HG03159 (cell line): ENCODE results near the gene BECN2.
"Not testable (repeated sequence)": the region's sequence is repeated elsewhere in the genome, so short reads cannot be mapped to it uniquely, and the experiment has no call there.

Experiments used
- ATAC-seq: cut with Tn5 transposase; IDR thresholded peaks from one replicate; pipeline ENCODE4 v1.9.1; 2021; ENCODE audit warnings: mild to moderate bottlenecking, moderate library complexity; ENCODE audit not compliant: unreplicated experiment

BECN2 gene

GRCh38 chr1:241976229-241976628 lies 18.7 kb downstream of the BECN2 start:
- ATAC-seq, result no peak

GRCh38 chr1:241979071-241979470 lies 21.5 kb downstream of the BECN2 start:
- no peak for ATAC-seq

DNA sequence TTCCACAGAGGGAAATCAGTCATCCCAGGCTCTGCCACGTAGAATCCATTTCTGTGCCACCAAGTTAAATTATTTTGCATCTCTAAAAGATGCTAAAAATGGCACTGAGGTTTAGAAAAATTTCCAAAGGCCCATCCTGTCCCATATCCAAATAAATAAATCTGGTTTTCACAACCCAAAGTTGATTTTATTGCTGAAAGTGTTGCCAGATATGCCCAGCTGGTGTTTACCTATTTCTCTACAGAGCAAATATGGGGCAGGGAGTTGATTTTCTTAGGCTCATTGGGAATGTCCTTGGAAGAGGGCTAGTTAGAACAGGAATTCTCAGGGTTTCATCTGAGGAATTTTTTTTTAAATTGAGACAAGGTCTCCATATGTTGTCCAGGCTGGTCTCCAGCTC lies 22.4 kb downstream of the BECN2 start:
- no peak for ATAC-seq

GRCh38 chr1:241985787-241986186 lies 28.2 kb downstream of the BECN2 start:
- ATAC-seq, result peak; percentile 74

DNA sequence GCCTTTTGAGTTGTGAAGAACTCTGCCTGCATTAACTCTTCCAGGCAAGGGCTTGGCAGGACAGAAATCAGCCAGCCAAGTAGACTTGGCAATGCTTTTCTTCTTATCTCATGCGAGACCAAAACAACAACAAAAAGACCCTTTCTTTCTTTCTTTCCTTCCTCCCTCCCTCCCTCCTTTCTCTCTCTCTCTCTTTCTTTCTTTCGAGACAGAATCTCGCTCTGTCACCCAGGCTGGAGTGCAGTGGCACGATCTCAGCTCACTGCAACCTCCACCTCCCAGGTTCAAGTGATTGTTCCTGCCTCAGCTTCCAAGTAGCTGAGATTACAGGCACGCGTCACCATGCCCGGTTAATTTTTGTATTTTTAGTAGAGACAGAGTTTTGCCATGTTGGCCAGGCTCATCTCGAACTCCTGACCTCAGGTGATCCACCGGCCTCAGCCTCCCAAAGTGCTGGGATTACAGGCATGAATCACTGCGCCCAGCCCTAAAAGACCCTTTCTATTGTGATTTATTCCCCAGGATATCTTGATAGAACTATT lies 30.9 kb downstream of the BECN2 start:
- not testable (repeated sequence) for ATAC-seq

DNA sequence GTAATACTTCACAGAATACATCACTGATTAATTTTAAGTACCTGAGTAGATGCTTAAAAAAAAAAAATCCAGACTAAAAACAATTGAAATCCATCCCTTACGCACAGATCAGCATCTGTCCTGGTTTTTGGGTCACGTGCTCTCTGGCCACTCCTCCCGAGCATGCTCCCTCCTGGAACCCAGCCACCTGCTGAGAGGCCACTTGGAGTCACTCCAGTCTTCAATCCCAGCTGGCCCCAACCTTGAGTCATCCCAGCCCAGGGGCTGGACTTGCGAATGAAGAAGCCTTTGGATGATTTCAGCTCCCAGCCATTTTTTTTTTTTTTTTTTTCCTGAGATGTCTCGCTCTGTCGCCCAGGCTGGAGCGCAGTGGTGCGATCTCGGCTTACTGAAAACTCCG lies 32.5 kb downstream of the BECN2 start:
- ATAC-seq, result no peak

GRCh38 chr1:241992734-241993133 lies 35.2 kb downstream of the BECN2 start:
- no peak for ATAC-seq

DNA sequence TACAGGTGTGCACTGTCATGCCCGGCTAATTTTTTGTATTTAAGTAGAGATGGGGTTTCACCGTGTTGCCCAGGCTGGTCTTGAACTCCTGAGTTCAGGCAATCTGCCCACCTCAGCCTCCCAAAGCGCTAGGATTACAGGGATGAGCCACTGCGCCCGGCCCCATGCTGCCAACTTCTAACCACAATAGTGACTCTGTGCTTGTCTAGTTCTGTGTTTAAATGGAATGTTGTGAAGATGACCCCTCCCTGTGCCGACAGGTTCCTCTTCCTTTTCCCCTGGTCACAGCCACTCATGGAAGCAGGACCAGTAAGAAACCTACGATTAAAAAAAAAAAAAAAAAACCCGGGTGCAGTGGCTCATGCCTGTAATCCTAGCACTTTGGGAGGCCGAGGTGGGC lies 36.6 kb downstream of the BECN2 start:
- ATAC-seq, result no peak

DNA sequence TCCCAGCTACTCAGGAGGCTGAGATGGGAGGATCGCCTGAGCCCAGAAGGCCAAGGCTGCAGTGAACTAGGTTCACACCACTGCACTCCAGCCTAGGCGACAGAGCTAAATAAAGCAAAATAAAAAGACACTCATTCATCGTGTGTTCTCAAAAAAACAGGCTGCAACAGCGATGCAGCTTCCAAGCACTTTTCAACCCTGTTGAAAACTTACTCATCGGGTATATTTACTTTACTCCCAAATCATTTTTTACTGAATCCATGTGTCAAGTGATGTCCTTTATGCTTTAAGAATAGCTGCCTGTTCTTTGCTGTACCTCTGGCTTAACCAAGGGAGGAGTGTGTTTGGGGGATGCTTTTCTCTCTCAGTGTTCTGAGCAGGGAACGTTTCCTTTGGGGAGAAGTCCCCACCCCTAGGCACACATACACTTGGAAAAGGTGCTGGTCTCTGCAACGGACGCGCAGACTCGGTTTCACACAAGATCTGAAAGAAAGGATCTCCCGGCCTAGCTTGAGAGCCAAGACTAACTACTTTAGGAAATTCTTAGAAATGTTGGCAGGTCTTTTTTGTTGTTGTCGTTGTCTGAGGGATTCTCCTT lies 39.9 kb downstream of the BECN2 start:
- no peak for ATAC-seq

DNA sequence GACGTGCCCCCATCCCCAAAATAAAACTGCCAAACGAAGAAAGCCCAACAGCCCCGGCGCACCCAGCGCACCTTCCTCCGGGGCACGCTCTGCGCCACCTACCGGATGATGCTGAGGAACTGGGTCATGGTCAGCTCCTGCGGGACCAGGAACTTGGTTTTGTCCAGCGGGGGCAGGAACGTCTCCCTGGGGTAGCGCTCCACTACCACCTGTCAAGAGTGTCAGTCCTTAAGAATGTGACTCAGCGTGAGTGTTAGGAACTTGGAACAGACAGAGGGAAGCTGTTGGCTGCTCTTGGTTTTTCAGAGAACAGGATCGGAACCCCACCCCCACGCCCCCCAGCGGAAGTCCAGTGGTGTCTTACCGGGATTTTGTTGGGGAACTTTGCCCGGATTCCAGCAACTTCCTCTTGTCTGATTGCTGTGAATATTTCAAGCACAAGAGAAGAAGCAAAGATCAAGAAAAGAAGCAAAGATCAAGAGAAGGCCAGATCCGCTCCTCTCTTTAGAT lies 40.9 kb downstream of the BECN2 start:
- peak; percentile 89 for ATAC-seq

DNA sequence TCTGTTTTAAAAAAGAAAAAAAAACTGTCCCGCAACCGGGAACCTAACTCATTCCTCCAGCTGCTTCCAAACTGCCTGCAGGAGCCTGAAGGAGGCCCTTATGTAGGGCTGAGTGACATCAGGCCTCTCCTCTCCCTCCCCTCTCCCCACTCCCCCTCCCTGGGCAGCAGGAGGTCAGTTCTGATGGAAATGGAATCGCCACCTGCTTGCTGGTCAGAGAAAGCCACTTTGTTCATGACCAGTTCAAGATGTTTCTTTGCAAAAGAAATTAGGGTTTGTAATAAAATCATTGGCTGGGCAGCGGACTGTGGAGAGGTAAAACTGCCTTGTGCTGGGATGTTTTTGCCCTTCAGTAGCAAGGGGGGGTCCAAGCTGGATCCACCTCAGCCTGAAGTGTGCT lies 41.5 kb downstream of the BECN2 start, which contains the start of gene MAP1LC3C:
Gene MAP1LC3C (minus strand): TSS at position 73 of the 400 bp plus-strand sequence. CDS start 90 bp downstream, outside the sequence.
- ATAC-seq, result no peak

DNA sequence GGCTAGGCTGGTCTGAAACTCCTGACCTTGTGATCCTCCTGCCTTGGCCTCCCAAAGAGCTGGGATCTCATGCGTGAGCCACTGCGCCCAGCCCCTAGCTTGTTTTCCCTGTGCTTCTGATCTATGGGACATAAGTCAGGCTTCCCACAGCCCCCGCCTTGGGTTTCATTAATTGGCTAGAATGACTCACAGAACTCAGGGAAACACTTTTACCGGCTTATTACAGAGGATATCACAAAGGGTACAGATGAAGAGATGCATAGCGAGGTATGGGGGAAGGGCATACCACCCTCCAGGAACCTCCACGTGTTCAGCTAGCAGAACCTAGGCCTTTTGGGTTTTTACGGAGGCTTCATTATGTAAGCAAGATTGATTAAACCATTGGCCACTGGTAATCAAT lies 42.9 kb downstream of the BECN2 start:
- ATAC-seq, result no peak

- no peak for ATAC-seq
These were observed 44.5 kb downstream of the BECN2 start for GRCh38 chr1:242002072-242002471.

DNA sequence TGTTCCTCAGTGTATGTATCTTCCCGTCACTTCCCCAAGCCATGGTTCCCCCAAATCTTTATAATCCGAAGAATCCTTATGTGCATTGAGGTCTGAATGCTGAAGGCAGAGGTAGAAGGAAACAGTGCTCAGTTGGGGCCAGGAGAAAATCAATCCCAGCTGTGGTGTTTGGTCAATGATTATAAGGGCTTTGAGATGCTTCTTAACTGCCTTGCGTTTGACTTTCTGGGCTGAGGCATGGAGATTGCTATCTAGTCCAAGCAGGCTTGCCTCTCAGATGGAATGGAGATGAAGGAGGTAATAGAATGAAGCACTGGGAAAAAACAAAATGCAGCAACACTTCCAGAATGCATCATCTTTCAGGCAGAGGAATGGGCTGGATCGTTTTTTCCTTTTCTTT lies 44.9 kb downstream of the BECN2 start:
- ATAC-seq, result no peak

DNA sequence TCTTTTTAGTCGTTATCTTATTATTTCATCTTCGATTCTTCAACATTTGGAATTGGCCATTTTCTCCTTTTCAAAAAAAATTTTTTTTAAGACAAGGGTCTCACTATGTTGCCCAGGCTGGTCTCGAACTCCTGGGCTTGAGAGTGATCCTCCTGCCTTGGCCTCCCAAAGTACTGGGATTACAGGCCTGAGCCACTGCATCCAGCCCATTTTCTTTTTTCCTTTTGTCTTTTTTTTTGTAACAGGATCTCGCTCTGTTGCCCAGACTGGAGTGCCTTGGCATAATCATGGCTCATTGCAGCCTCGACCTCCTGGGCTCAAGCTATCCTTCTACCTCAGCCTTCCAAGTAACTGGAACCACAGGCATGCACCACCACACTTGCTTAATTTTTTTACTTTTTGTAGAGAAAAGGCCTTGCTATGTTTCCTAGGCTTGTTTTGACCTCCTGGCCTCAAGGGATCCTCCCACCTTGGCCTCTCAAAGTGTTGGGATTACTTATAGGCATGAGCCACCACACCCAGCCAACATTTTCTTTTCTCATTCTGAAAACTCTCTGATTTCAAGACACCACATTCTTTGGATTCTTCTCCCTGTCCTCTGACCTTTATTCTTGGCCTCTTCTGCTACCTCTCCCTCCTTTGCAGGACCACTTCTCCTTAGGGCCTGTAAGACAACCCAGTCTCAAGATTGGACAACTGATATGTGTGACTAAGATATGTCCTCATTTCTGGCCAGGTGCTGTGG lies 47.4 kb downstream of the BECN2 start:
- no peak for ATAC-seq

- no peak for ATAC-seq
These were observed 48.4 kb downstream of the BECN2 start for GRCh38 chr1:242005866-242006535.

GRCh38 chr1:242006976-242007375 lies 49.4 kb downstream of the BECN2 start:
- ATAC-seq, result no peak
